WTC11 (cell line): ENCODE measurements around the gene GTSE1. TPM values are rescaled to one million over a fixed set of nuclear protein-coding genes. Genes with fewer than 3 reads are reported as not detected.

Experiments used
- ATAC-seq: fragments of 200-7000 bp; cut with Tn5 transposase; 2 replicates; pipeline ENCODE4 v1.10.0; 2021; ENCODE audit warnings: mild to moderate bottlenecking, moderate library complexity
- CTCF ChIA-PET: fragments of 300-600 bp; sonication (Branson Sonifier 250); formaldehyde crosslinking; loops from one replicate; lab custom pipeline; 2021; ENCODE audit warnings: antibody characterized with exemption; lab: Charles Lee
- POLR2A ChIA-PET: fragments of 350-600 bp; sonication (Branson Sonifier 250); formaldehyde crosslinking; loops from one replicate; lab custom pipeline; 2021; ENCODE audit warnings: antibody characterized with exemption; lab: Charles Lee
- DNase-seq: peaks from one replicate; pipeline ENCODE4 v3.0.0; 2021; ENCODE audit warnings: low spot score
- H3K27ac Mint-ChIP-seq: 2 replicates; pipeline ENCODE4 v1.8.0; 2021; ENCODE audit warnings: mixed read lengths
- H3K27me3 Mint-ChIP-seq: 2 replicates; pipeline ENCODE4 v1.8.0; 2021; ENCODE audit warnings: low read depth, mild to moderate bottlenecking, moderate library complexity, mixed read lengths
- H3K36me3 Mint-ChIP-seq: 2 replicates; pipeline ENCODE4 v1.8.0; 2021; ENCODE audit warnings: mixed read lengths
- H3K4me1 Mint-ChIP-seq: 2 replicates; pipeline ENCODE4 v1.8.0; 2022; ENCODE audit warnings: mixed read lengths
- H3K4me3 Mint-ChIP-seq: 2 replicates; pipeline ENCODE4 v1.8.0; 2021; ENCODE audit warnings: mild to moderate bottlenecking, moderate library complexity, mixed read lengths
- H3K9me3 Mint-ChIP-seq: 2 replicates; pipeline ENCODE4 v1.8.0; 2021; ENCODE audit warnings: mixed read lengths
- ATF1 ChIP-seq: sonication (generic); formaldehyde crosslinking; IDR thresholded peaks from 2 replicates; pipeline ENCODE4 v1.8.1; 2023; ENCODE audit warnings: mild to moderate bottlenecking, moderate library complexity, missing genetic modification reagents
- ATF2 ChIP-seq: sonication (generic); formaldehyde crosslinking; IDR thresholded peaks from 2 replicates; pipeline ENCODE4 v1.8.1; 2022; ENCODE audit warnings: low read depth, missing genetic modification reagents, borderline replicate concordance
- ATF6 ChIP-seq: sonication (generic); formaldehyde crosslinking; IDR thresholded peaks from 2 replicates; pipeline ENCODE4 v1.8.1; 2023; ENCODE audit warnings: mild to moderate bottlenecking, missing genetic modification reagents
- CDX4 ChIP-seq: fragments of 250-450 bp; sonication (Bioruptor Pico); IDR thresholded peaks from 2 replicates; pipeline ENCODE4 v1.9.0; 2021; ENCODE audit warnings: moderate library complexity, mild to moderate bottlenecking, inconsistent platforms, borderline replicate concordance
- EMX1 ChIP-seq: fragments of 250-450 bp; sonication (Bioruptor Pico); IDR thresholded peaks from 2 replicates; pipeline ENCODE4 v1.8.0; 2021; ENCODE audit warnings: mild to moderate bottlenecking
- ERG ChIP-seq: fragments of 250-450 bp; sonication (Bioruptor Pico); IDR thresholded peaks from 2 replicates; pipeline ENCODE4 v1.8.0; 2021; ENCODE audit warnings: mild to moderate bottlenecking
- FOXP4 ChIP-seq: sonication (generic); formaldehyde crosslinking; IDR thresholded peaks from 2 replicates; pipeline ENCODE4 v1.8.0; 2022; ENCODE audit warnings: mild to moderate bottlenecking, missing genetic modification reagents
- KAT7 ChIP-seq: sonication (generic); formaldehyde crosslinking; IDR thresholded peaks from 2 replicates; pipeline ENCODE4 v1.8.1; 2023; ENCODE audit warnings: missing genetic modification reagents, mild to moderate bottlenecking, borderline replicate concordance
- MYBL2 ChIP-seq: sonication (generic); formaldehyde crosslinking; IDR thresholded peaks from 2 replicates; pipeline ENCODE4 v1.8.1; 2023; ENCODE audit warnings: mild to moderate bottlenecking, moderate library complexity, missing genetic modification reagents
- NFE2L1 ChIP-seq: sonication (generic); formaldehyde crosslinking; IDR thresholded peaks from 2 replicates; pipeline ENCODE4 v1.8.1; 2023; ENCODE audit warnings: missing genetic modification reagents
- NR3C1 ChIP-seq: sonication (generic); formaldehyde crosslinking; conservative IDR thresholded peaks from 2 replicates; pipeline ENCODE4 v1.8.1; 2023; ENCODE audit warnings: low read depth, mild to moderate bottlenecking, missing genetic modification reagents
- PREB ChIP-seq: sonication (generic); formaldehyde crosslinking; IDR thresholded peaks from 2 replicates; pipeline ENCODE4 v1.8.1; 2022; ENCODE audit warnings: mild to moderate bottlenecking, missing genetic modification reagents, moderate library complexity, borderline replicate concordance
- SP1 ChIP-seq: sonication (generic); formaldehyde crosslinking; conservative IDR thresholded peaks from 2 replicates; pipeline ENCODE4 v1.8.1; 2022; ENCODE audit warnings: missing genetic modification reagents
- TEAD4 ChIP-seq: sonication (generic); formaldehyde crosslinking; IDR thresholded peaks from 2 replicates; pipeline ENCODE4 v1.8.0; 2022; ENCODE audit warnings: mild to moderate bottlenecking, missing genetic modification reagents
- TP53 ChIP-seq: sonication (generic); formaldehyde crosslinking; IDR thresholded peaks from 2 replicates; pipeline ENCODE4 v1.8.1; 2023; ENCODE audit warnings: mild to moderate bottlenecking, missing genetic modification reagents
- ZNF121 ChIP-seq: sonication (generic); formaldehyde crosslinking; IDR thresholded peaks from 2 replicates; pipeline ENCODE4 v1.8.0; 2023; ENCODE audit warnings: missing genetic modification reagents
- ZNF281 ChIP-seq: sonication (generic); formaldehyde crosslinking; IDR thresholded peaks from 2 replicates; pipeline ENCODE4 v1.8.0; 2023; ENCODE audit warnings: mild to moderate bottlenecking, missing genetic modification reagents
- ZNF532 ChIP-seq: fragments of 250-450 bp; sonication (Bioruptor Pico); IDR thresholded peaks from 2 replicates; pipeline ENCODE4 v1.9.0; 2021; ENCODE audit warnings: mild to moderate bottlenecking, borderline replicate concordance
- ZNF671 ChIP-seq: fragments of 250-450 bp; sonication (Bioruptor Pico); IDR thresholded peaks from 2 replicates; pipeline ENCODE4 v1.8.0; 2021; ENCODE audit warnings: mild to moderate bottlenecking
- total RNA-seq: library from RNA; stranded (reverse); gene quantifications from 3 replicates; pipeline ENCODE4 v1.2.3, GENCODE V29; 2021

The GTSE1 gene
- total RNA-seq, 1 experiment from 2014 or later, result 56.1 TPM

- Mint-ChIP-seq H3K27me3 (no peaks in the 10 kb centered on the region), H3K36me3 (peaks cover 37% of the 10 kb centered on the region), H3K9me3 (no peaks in the 10 kb centered on the region), H3K27ac (peak within 1 kb of the TSS; percentile 96), H3K4me3 (peak within 1 kb of the TSS; percentile 90), H3K4me1 (peaks cover 18% of the 10 kb centered on the region)
- ATAC-seq (peak; percentile 94), DNase-seq (peak; percentile 85)
- CTCF ChIA-PET, result interaction anchor here (1.0 to 2.3 kb wide), 6 partner anchors 32 to 423 kb away, joined by 3 to 11 read pairs (median 4); no protein-coding TSS in a partner anchor
- POLR2A ChIA-PET, result interaction anchor here (0.6 to 1.3 kb wide), 5 partner anchors 9 to 68 kb away, joined by 3 read pairs; no protein-coding TSS in a partner anchor
- TF ChIP-seq ZNF532 (CRISPR knock-in tag) (no peak), ATF2 (CRISPR knock-in tag) (no peak), ATF6 (CRISPR knock-in tag) (no peak), KAT7 (no peak; the same call in 1 of the 2 replicates), MYBL2 (CRISPR knock-in tag) (peak; percentile 93), ZNF281 (CRISPR knock-in tag) (0 out of 2 replicates have a peak, but pooled peaks have one; percentile 0), TP53 (CRISPR knock-in tag) (no peak), CDX4 (CRISPR knock-in tag) (no peak), FOXP4 (CRISPR knock-in tag) (peak; percentile 77), TEAD4 (CRISPR knock-in tag) (no peak), EMX1 (no peak), NR3C1 (CRISPR knock-in tag) (no peak), ZNF671 (CRISPR knock-in tag) (no peak), ATF1 (peak; percentile 70; the same call in 1 of the 2 replicates), PREB (CRISPR knock-in tag) (peak; percentile 40; the same call in 1 of the 2 replicates), ZNF121 (peak; percentile 78), ERG (no peak), NFE2L1 (CRISPR knock-in tag) (peak; percentile 80; the same call in 1 of the 2 replicates), SP1 (peak; percentile 81)
Observed at GRCh38 chr22:46335201-46336118, 38.8 kb downstream of the GTSE1 start, which contains the start of gene TRMU. Gene TRMU (plus strand): TSS chr22:46335714. CDS start chr22:46335765, 51 bp downstream.
